HepG2 (cell line): ENCODE data around the gene HSDL1. TPM values are rescaled to one million over a fixed set of nuclear protein-coding genes. Genes with fewer than 3 reads are reported as not detected.

Experiments used
- ATF7 ChIP-seq, 2 experiments: fragments of 450-650 bp in 1 of 2; sonication (generic) in 1 of 2; formaldehyde crosslinking in 1 of 2; IDR thresholded peaks; 2 replicates each; pipeline versions ENCODE4 v1.4.0 to v1.6.1; 2016 to 2020; ENCODE audit warnings: antibody characterized with exemption in 1 of 2, mild to moderate bottlenecking in 1 of 2, missing genetic modification reagents in 1 of 2
- DNMT1 ChIP-seq: sonication (generic); formaldehyde crosslinking; IDR thresholded peaks from 2 replicates; pipeline ENCODE4 v1.5.1; 2020; ENCODE audit warnings: mild to moderate bottlenecking, missing genetic modification reagents
- FOXM1 ChIP-seq: sonication (generic); formaldehyde crosslinking; IDR thresholded peaks from 2 replicates; pipeline ENCODE4 v1.5.0; 2020; ENCODE audit warnings: missing genetic modification reagents
- JARID2 ChIP-seq: sonication (generic); formaldehyde crosslinking; IDR thresholded peaks from 2 replicates; pipeline ENCODE4 v1.8.1; 2023; ENCODE audit warnings: missing genetic modification reagents, inconsistent platforms; ENCODE audit not compliant: insufficient replicate concordance
- MED8 ChIP-seq: sonication (generic); formaldehyde crosslinking; IDR thresholded peaks from 2 replicates; pipeline ENCODE4 v1.8.1; 2023; ENCODE audit warnings: mild to moderate bottlenecking, missing genetic modification reagents; ENCODE audit not compliant: insufficient replicate concordance
- MIXL1 ChIP-seq: IDR thresholded peaks from 2 replicates; pipeline ENCODE4 v1.6.1; 2016
- NONO ChIP-seq, 2 experiments: fragments of 450-650 bp in 1 of 2; sonication (generic) in 1 of 2; formaldehyde crosslinking in 1 of 2; IDR thresholded peaks in 1 of 2; conservative IDR thresholded peaks in 1 of 2; 2 replicates each; pipeline versions ENCODE4 v1.6.1 to v1.8.0; 2017 to 2022; ENCODE audit warnings: mild to moderate bottlenecking in 1 of 2, missing genetic modification reagents in 1 of 2, moderate library complexity in 1 of 2
- NPAS2 ChIP-seq: sonication (generic); formaldehyde crosslinking; IDR thresholded peaks from 2 replicates; pipeline ENCODE4 v1.8.0; 2022; ENCODE audit warnings: mild to moderate bottlenecking, missing genetic modification reagents, borderline replicate concordance
- ZFP41 ChIP-seq: sonication (generic); formaldehyde crosslinking; IDR thresholded peaks from 2 replicates; pipeline ENCODE4 v1.4.0; 2020; ENCODE audit warnings: mild to moderate bottlenecking, missing genetic modification reagents, borderline replicate concordance
- ZNF264 ChIP-seq: sonication (generic); formaldehyde crosslinking; IDR thresholded peaks from 2 replicates; pipeline ENCODE4 v1.4.0; 2020; ENCODE audit warnings: missing genetic modification reagents
- ZNF432 ChIP-seq: sonication (generic); formaldehyde crosslinking; IDR thresholded peaks from 2 replicates; pipeline ENCODE4 v1.5.0; 2020; ENCODE audit warnings: missing genetic modification reagents, mild to moderate bottlenecking, borderline replicate concordance
- ZNF614 ChIP-seq: IDR thresholded peaks from 2 replicates; pipeline ENCODE4 v1.6.1; 2018; ENCODE audit warnings: missing biosample characterization, missing genetic modification reagents, inconsistent platforms, borderline replicate concordance
- ZNF629 ChIP-seq: sonication (generic); formaldehyde crosslinking; conservative IDR thresholded peaks from 2 replicates; pipeline ENCODE4 v1.5.0; 2020; ENCODE audit warnings: missing genetic modification reagents
- ZNF772 ChIP-seq: sonication (generic); formaldehyde crosslinking; IDR thresholded peaks from 2 replicates; pipeline ENCODE4 v1.5.0; 2020; ENCODE audit warnings: mild to moderate bottlenecking, missing genetic modification reagents
- ZNF788 ChIP-seq: sonication (generic); formaldehyde crosslinking; IDR thresholded peaks from 2 replicates; pipeline ENCODE4 v1.5.0; 2020; ENCODE audit warnings: mild to moderate bottlenecking, missing genetic modification reagents, borderline replicate concordance
- ZNF883 ChIP-seq: sonication (generic); formaldehyde crosslinking; IDR thresholded peaks from 2 replicates; pipeline ENCODE4 v1.5.1; 2020; ENCODE audit warnings: mild to moderate bottlenecking, missing genetic modification reagents; ENCODE audit errors: not compliant biosample characterization
- polyA plus RNA-seq, 8 experiments: library from polyadenylated mRNA; depleted of rRNA in 3 of 8; stranded (reverse) in 7 of 8; unstranded in 1 of 8; fragments of >200 nt; fragmentation: Illumina TruSeq in 4 of 8; extraction: Trizol in 4 of 8; gene quantifications; 2 replicates each; pipeline versions ENCODE4 v1.2.1 to v1.2.3, GENCODE V29; 2011 to 2016; ENCODE audit warnings: low read depth in 4 of 8, missing spikeins in 1 of 8, mixed read lengths in 1 of 8; ENCODE audit not compliant: insufficient read depth in 1 of 8
- total RNA-seq, 5 experiments: library from RNA; depleted of rRNA; stranded (reverse); fragments of >200 nt; fragmentation: Illumina TruSeq; extraction: Trizol; gene quantifications; 2 replicates each; pipeline ENCODE4 v1.2.3, GENCODE V29; 2016; ENCODE audit warnings: low read depth in 1 of 5
- TF ChIP-seq, protein P1 (sequence below): sonication (generic); formaldehyde crosslinking; IDR thresholded peaks from 2 replicates; pipeline ENCODE4 v1.8.1; 2023; ENCODE audit warnings: mild to moderate bottlenecking, inconsistent platforms, moderate library complexity, missing genetic modification reagents, borderline replicate concordance
- TF ChIP-seq, protein P2 (sequence below): sonication (generic); formaldehyde crosslinking; IDR thresholded peaks from 2 replicates; pipeline ENCODE4 v1.4.0; 2020; ENCODE audit warnings: missing genetic modification reagents, borderline replicate concordance
- TF ChIP-seq, protein P3 (sequence below): sonication (generic); formaldehyde crosslinking; IDR thresholded peaks from 2 replicates; pipeline ENCODE4 v1.5.1; 2020; ENCODE audit warnings: mild to moderate bottlenecking, missing genetic modification reagents, borderline replicate concordance
- TF ChIP-seq, protein P4 (sequence below): sonication (generic); formaldehyde crosslinking; IDR thresholded peaks from 2 replicates; pipeline ENCODE4 v1.5.1; 2020; ENCODE audit warnings: missing genetic modification reagents, mild to moderate bottlenecking, borderline replicate concordance

The HSDL1 gene
- total and polyA plus RNA-seq, 2 of the 13 experiments (the other 11 are each of a cell fraction or from before 2014, with no cell fraction given), result 49.2 to 49.7 TPM

DNA sequence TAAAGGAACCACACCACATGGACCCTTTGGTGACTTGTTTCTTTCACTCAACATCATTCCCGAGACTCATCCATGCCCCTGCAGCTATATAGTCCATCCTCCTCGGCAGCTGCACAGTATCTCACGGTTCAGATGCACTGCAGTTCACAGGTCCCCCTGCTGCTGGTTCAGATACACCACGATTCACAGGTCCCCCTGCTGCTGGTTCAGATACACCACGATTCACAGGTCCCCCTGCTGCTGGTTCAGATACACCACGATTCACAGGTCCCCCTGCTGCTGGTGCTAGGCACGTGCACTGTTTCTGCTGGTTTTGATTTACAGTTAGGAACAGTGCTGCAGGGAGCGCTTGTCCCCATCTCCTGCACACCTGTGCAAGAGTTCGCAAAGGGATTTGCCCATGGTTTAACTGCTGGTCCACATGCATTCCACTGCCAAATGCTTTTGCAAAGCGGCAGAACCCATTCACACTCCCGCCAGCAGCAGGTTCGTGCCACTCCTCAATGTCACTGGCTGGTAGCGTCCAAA is 3.8 kb downstream of the HSDL1 start (continued):
- TF ChIP-seq NONO (IDR thresholded peaks at IDR 0.05) (no peak), NONO (CRISPR knock-in tag; conservative IDR thresholded peaks at IDR 0.05) (peak; percentile 85), ZNF788 (CRISPR knock-in tag) (peak; percentile 53; the same call in 1 of the 2 replicates), ZNF264 (CRISPR knock-in tag) (no peak; the same call in 1 of the 2 replicates), JARID2 (CRISPR knock-in tag) (no peak), MED8 (CRISPR knock-in tag) (no peak), ZNF614 (CRISPR knock-in tag) (no peak), ZNF883 (CRISPR knock-in tag) (peak; percentile 49), FOXM1 (CRISPR knock-in tag) (no peak), ZNF629 (CRISPR knock-in tag) (no peak), ATF7 (IDR thresholded peaks at IDR 0.05) (no peak), ATF7 (CRISPR knock-in tag; IDR thresholded peaks at IDR 0.05) (no peak), MIXL1 (CRISPR knock-in tag) (no peak), DNMT1 (CRISPR knock-in tag) (peak; percentile 75; the same call in 1 of the 2 replicates), ZNF432 (no peak), ZNF772 (CRISPR knock-in tag) (0 out of 2 replicates have a peak, but pooled peaks have one; percentile 35), ZFP41 (CRISPR knock-in tag) (no peak), NPAS2 (no peak)
- TF ChIP-seq, protein P1, sequence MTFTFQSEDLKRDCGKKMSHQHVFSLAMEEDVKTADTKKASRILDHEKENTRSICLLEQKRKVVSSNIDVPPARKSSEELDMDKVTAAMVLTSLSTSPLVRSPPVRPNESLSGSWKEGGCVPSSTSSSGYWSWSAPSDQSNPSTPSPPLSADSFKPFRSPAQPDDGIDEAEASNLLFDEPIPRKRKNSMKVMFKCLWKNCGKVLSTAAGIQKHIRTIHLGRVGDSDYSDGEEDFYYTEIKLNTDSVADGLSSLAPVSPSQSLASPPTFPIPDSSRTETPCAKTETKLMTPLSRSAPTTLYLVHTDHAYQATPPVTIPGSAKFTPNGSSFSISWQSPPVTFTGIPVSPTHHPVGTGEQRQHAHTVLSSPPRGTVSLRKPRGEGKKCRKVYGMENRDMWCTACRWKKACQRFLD (CRISPR knock-in tag), result no peak
- TF ChIP-seq, protein P2, sequence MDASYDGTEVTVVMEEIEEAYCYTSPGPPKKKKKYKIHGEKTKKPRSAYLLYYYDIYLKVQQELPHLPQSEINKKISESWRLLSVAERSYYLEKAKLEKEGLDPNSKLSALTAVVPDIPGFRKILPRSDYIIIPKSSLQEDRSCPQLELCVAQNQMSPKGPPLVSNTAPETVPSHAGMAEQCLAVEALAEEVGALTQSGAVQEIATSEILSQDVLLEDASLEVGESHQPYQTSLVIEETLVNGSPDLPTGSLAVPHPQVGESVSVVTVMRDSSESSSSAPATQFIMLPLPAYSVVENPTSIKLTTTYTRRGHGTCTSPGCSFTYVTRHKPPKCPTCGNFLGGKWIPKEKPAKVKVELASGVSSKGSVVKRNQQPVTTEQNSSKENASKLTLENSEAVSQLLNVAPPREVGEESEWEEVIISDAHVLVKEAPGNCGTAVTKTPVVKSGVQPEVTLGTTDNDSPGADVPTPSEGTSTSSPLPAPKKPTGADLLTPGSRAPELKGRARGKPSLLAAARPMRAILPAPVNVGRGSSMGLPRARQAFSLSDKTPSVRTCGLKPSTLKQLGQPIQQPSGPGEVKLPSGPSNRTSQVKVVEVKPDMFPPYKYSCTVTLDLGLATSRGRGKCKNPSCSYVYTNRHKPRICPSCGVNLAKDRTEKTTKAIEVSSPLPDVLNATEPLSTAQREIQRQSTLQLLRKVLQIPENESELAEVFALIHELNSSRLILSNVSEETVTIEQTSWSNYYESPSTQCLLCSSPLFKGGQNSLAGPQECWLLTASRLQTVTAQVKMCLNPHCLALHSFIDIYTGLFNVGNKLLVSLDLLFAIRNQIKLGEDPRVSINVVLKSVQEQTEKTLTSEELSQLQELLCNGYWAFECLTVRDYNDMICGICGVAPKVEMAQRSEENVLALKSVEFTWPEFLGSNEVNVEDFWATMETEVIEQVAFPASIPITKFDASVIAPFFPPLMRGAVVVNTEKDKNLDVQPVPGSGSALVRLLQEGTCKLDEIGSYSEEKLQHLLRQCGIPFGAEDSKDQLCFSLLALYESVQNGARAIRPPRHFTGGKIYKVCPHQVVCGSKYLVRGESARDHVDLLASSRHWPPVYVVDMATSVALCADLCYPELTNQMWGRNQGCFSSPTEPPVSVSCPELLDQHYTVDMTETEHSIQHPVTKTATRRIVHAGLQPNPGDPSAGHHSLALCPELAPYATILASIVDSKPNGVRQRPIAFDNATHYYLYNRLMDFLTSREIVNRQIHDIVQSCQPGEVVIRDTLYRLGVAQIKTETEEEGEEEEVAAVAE, result no peak
- TF ChIP-seq, protein P3, sequence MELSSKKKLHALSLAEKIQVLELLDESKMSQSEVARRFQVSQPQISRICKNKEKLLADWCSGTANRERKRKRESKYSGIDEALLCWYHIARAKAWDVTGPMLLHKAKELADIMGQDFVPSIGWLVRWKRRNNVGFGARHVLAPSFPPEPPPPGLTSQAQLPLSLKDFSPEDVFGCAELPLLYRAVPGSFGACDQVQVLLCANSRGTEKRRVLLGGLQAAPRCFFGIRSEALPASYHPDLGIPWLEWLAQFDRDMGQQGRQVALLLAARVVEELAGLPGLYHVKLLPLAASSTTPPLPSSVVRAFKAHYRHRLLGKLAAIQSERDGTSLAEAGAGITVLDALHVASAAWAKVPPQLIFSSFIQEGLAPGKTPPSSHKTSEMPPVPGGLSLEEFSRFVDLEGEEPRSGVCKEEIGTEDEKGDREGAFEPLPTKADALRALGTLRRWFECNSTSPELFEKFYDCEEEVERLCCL, result no peak
- TF ChIP-seq, protein P4, sequence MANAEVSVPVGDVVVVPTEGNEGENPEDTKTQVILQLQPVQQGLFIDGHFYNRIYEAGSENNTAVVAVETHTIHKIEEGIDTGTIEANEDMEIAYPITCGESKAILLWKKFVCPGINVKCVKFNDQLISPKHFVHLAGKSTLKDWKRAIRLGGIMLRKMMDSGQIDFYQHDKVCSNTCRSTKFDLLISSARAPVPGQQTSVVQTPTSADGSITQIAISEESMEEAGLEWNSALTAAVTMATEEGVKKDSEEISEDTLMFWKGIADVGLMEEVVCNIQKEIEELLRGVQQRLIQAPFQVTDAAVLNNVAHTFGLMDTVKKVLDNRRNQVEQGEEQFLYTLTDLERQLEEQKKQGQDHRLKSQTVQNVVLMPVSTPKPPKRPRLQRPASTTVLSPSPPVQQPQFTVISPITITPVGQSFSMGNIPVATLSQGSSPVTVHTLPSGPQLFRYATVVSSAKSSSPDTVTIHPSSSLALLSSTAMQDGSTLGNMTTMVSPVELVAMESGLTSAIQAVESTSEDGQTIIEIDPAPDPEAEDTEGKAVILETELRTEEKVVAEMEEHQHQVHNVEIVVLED, result peak; percentile 58; the same call in 1 of the 2 replicates
